Measurements from ENCODE around the gene INIP.

Gene INIP

DNA sequence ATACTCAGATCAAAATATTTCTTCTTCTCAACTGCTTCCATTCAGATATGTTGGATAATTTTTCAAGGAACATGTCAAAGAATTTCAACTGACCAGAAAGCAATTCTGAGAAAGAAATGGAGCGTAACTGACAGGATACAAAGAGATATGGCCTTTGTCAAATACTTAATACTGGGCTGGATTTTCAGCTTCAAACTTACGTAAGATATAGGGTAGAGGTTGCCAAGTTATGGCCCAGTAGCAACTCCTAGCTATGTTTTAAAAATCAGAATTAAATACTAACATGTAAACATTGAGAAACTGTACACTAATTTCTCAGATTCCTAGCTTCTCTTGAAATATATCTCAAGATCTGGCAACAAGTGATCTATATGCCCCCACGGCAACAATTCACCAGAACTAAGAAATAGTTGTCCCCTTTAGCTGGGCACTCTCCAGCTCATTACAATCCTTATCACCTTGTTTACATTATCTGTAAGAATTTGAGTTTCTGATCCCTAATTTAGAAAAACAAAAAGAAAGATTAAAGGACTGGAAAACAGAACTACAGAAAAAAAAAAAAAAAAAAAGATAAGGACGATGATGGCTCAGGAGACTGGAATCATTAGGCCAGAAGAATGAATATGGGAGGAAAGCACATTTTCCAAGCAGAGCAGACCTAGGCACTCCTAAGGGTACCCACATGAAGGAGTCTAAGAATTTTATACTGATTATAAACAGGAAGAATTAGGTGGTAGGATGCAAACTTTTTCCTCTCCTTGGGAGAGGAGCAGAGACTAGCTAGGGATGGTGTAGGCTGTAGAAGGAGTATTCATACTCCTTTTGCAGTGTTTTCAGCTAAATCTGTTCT lies 23.0 kb downstream of the INIP start:
- H4K12ac ChIP-seq (ENCODE audit: low read depth, low read length) = no peak overlapping the region
- H3K27me3 ChIP-seq (ENCODE audit: insufficient read depth, low read length) = no peaks in the 10 kb centered on the region
- H3K23ac ChIP-seq (ENCODE audit: low read length) = no peak overlapping the region
- H2AFZ ChIP-seq (ENCODE audit: insufficient read depth, low read length, poor library complexity) = no peak overlapping the region
- H4K91ac ChIP-seq (ENCODE audit: low read depth, low read length) = no peak overlapping the region
- no peaks in the 10 kb centered on the region for H3K79me1 ChIP-seq (ENCODE audit: low read length)
- no peak overlapping the region for H3K18ac ChIP-seq (ENCODE audit: low read length)
- H3K36me3 ChIP-seq (ENCODE audit: control insufficient read depth in 1 of 2, insufficient read depth in 2 of 2, low read length in 2 of 2) = peaks cover 2% of the 10 kb centered on the region in 2 experiments
- no peak overlapping the region for H2BK5ac ChIP-seq (ENCODE audit: low read depth, low read length, poor library complexity)
- H3K4me1 ChIP-seq (ENCODE audit: control insufficient read depth in 1 of 2, insufficient read depth in 2 of 2, low read length in 2 of 2) = no peaks in the 10 kb centered on the region
- DNase-seq = peak; percentile 52 to 71
- H3K27ac ChIP-seq (ENCODE audit: low read depth, low read length) = no peak overlapping the region
- no CpG with 5 or more reads among the region's 4 CpGs for WGBS (ENCODE audit: extremely low coverage, insufficient coverage, insufficient read length)
- H3K9me3 ChIP-seq (ENCODE audit: insufficient read depth, low read depth, low read length) = no peaks in the 10 kb centered on the region
- no peak overlapping the region for H2BK120ac ChIP-seq (ENCODE audit: insufficient read depth, low read length, poor library complexity)
- no peak overlapping the region for H3K4ac ChIP-seq (ENCODE audit: low read depth, low read length)
- no peak overlapping the region for H3K9ac ChIP-seq (ENCODE audit: low read length)
- no peak overlapping the region for H3K4me2 ChIP-seq (ENCODE audit: low read length)
- H2BK12ac ChIP-seq (ENCODE audit: low read length) = no peak overlapping the region
- H3K79me2 ChIP-seq (ENCODE audit: control insufficient read depth, insufficient read depth, low read length, poor library complexity) = no peaks in the 10 kb centered on the region
- H3K14ac ChIP-seq (ENCODE audit: low read length) = no peak overlapping the region
- no peak overlapping the region for H2AK5ac ChIP-seq (ENCODE audit: low read length)
- no peak overlapping the region for H4K8ac ChIP-seq (ENCODE audit: low read depth, low read length)
- H3K4me3 ChIP-seq (ENCODE audit: low read depth, low read length) = no peak overlapping the region

DNA sequence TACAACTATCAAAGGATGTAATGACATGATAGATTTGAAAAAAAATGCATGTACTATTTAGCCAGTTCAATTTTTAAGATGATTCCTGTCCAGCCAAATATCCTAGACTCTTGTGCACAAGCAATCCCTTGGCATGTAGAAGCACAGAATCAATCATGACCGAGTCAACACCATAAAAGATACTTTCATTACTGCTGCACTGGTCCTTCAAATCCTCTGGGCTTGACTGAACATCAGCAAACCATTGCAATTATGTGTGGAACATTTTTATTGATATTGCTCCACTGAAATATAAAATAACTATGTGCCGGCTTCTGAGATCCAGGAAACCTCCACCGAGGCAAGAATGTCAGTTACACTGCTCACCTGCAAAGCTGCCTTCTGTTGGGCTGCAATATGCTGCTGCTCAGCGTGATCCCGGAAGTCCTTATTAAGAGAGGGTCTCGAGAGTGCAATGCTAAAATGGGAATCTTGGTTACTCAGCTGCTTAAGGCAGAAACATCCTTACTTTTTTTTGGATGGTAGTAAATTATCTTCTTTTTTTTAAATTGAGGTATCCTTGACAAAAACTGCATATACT lies 28.7 kb downstream of the INIP start:
- Histone ChIP-seq H3K4me3 (ENCODE audit: low read depth, low read length) (no peak overlapping the region), H3K79me1 (ENCODE audit: low read length) (no peaks in the 10 kb centered on the region), H3K9me3 (ENCODE audit: insufficient read depth, low read depth, low read length) (peaks cover 1% of the 10 kb centered on the region), H4K12ac (ENCODE audit: low read depth, low read length) (no peak overlapping the region), H2AK5ac (ENCODE audit: low read length) (no peak overlapping the region), H3K4me1 (ENCODE audit: control insufficient read depth in 1 of 2, insufficient read depth in 2 of 2, low read length in 2 of 2) (no peaks in the 10 kb centered on the region), H3K14ac (ENCODE audit: low read length) (no peak overlapping the region), H3K79me2 (ENCODE audit: control insufficient read depth, insufficient read depth, low read length, poor library complexity) (no peaks in the 10 kb centered on the region), H3K27ac (ENCODE audit: low read depth, low read length) (no peak overlapping the region), H3K4me2 (ENCODE audit: low read length) (no peak overlapping the region), H2AFZ (ENCODE audit: insufficient read depth, low read length, poor library complexity) (no peak overlapping the region), H2BK12ac (ENCODE audit: low read length) (no peak overlapping the region), H3K23ac (ENCODE audit: low read length) (no peak overlapping the region), H2BK5ac (ENCODE audit: low read depth, low read length, poor library complexity) (no peak overlapping the region), H3K27me3 (ENCODE audit: insufficient read depth, low read length) (no peaks in the 10 kb centered on the region), H2BK120ac (ENCODE audit: insufficient read depth, low read length, poor library complexity) (no peak overlapping the region), H3K36me3 (ENCODE audit: control insufficient read depth in 1 of 2, insufficient read depth in 2 of 2, low read length in 2 of 2) (peaks cover 7 to 9% of the 10 kb centered on the region in 2 experiments), H4K91ac (ENCODE audit: low read depth, low read length) (no peak overlapping the region), H3K9ac (ENCODE audit: low read length) (no peak overlapping the region), H3K18ac (ENCODE audit: low read length) (no peak overlapping the region), H4K8ac (ENCODE audit: low read depth, low read length) (no peak overlapping the region), H3K4ac (ENCODE audit: low read depth, low read length) (no peak overlapping the region)
- no CpG with 5 or more reads among the region's 6 CpGs for WGBS (ENCODE audit: extremely low coverage, insufficient coverage, insufficient read length)
- no peak for DNase-seq

- H4K12ac ChIP-seq (ENCODE audit: low read depth, low read length) = no peak overlapping the region
- H3K79me1 ChIP-seq (ENCODE audit: low read length) = no peaks in the 10 kb centered on the region
- WGBS (ENCODE audit: extremely low coverage, insufficient coverage, insufficient read length) = no CpG with 5 or more reads among the region's 6 CpGs
- no peak overlapping the region for H3K4me3 ChIP-seq (ENCODE audit: low read depth, low read length)
- H2BK5ac ChIP-seq (ENCODE audit: low read depth, low read length, poor library complexity) = no peak overlapping the region
- no peak overlapping the region for H2BK12ac ChIP-seq (ENCODE audit: low read length)
- peak overlapping the region; percentile 55 for H3K23ac ChIP-seq (ENCODE audit: low read length)
- peaks cover 0 to 8% of the 10 kb centered on the region in 2 experiments for H3K4me1 ChIP-seq (ENCODE audit: control insufficient read depth in 1 of 2, insufficient read depth in 2 of 2, low read length in 2 of 2)
- no peak for DNase-seq
- no peak overlapping the region for H3K4ac ChIP-seq (ENCODE audit: low read depth, low read length)
- no peak overlapping the region for H2BK120ac ChIP-seq (ENCODE audit: insufficient read depth, low read length, poor library complexity)
- no peak overlapping the region for H3K18ac ChIP-seq (ENCODE audit: low read length)
- H3K9me3 ChIP-seq (ENCODE audit: insufficient read depth, low read depth, low read length) = peaks cover 4% of the 10 kb centered on the region
- no peak overlapping the region for H3K14ac ChIP-seq (ENCODE audit: low read length)
- no peak overlapping the region for H2AFZ ChIP-seq (ENCODE audit: insufficient read depth, low read length, poor library complexity)
- H4K8ac ChIP-seq (ENCODE audit: low read depth, low read length) = no peak overlapping the region
- no peak overlapping the region for H3K4me2 ChIP-seq (ENCODE audit: low read length)
- no peaks in the 10 kb centered on the region for H3K79me2 ChIP-seq (ENCODE audit: control insufficient read depth, insufficient read depth, low read length, poor library complexity)
- no peak overlapping the region for H4K91ac ChIP-seq (ENCODE audit: low read depth, low read length)
- no peaks in the 10 kb centered on the region for H3K27me3 ChIP-seq (ENCODE audit: insufficient read depth, low read length)
- peaks cover 3% of the 10 kb centered on the region in 2 experiments for H3K36me3 ChIP-seq (ENCODE audit: control insufficient read depth in 1 of 2, insufficient read depth in 2 of 2, low read length in 2 of 2)
- no peak overlapping the region for H2AK5ac ChIP-seq (ENCODE audit: low read length)
- H3K9ac ChIP-seq (ENCODE audit: low read length) = no peak overlapping the region
- H3K27ac ChIP-seq (ENCODE audit: low read depth, low read length) = no peak overlapping the region
These were observed 37.0 kb downstream of the INIP start for GRCh38 chr9:112680731-112681402.

GRCh38 chr9:112677040-112677439 lies 40.9 kb downstream of the INIP start:
- Histone ChIP-seq H3K14ac (ENCODE audit: low read length) (no peak overlapping the region), H3K36me3 (ENCODE audit: control insufficient read depth in 1 of 2, insufficient read depth in 2 of 2, low read length in 2 of 2) (no peaks in the 10 kb centered on the region), H3K4ac (ENCODE audit: low read depth, low read length) (no peak overlapping the region), H3K79me2 (ENCODE audit: control insufficient read depth, insufficient read depth, low read length, poor library complexity) (no peaks in the 10 kb centered on the region), H4K12ac (ENCODE audit: low read depth, low read length) (no peak overlapping the region), H4K91ac (ENCODE audit: low read depth, low read length) (no peak overlapping the region), H3K18ac (ENCODE audit: low read length) (no peak overlapping the region), H3K4me3 (ENCODE audit: low read depth, low read length) (no peak overlapping the region), H3K27me3 (ENCODE audit: insufficient read depth, low read length) (no peaks in the 10 kb centered on the region), H3K9ac (ENCODE audit: low read length) (no peak overlapping the region), H4K8ac (ENCODE audit: low read depth, low read length) (no peak overlapping the region), H3K4me2 (ENCODE audit: low read length) (no peak overlapping the region), H2BK120ac (ENCODE audit: insufficient read depth, low read length, poor library complexity) (no peak overlapping the region), H3K27ac (ENCODE audit: low read depth, low read length) (no peak overlapping the region), H3K9me3 (ENCODE audit: insufficient read depth, low read depth, low read length) (no peaks in the 10 kb centered on the region), H2AFZ (ENCODE audit: insufficient read depth, low read length, poor library complexity) (no peak overlapping the region), H2AK5ac (ENCODE audit: low read length) (no peak overlapping the region), H3K23ac (ENCODE audit: low read length) (no peak overlapping the region), H3K4me1 (ENCODE audit: control insufficient read depth in 1 of 2, insufficient read depth in 2 of 2, low read length in 2 of 2) (peaks cover 0 to 8% of the 10 kb centered on the region in 2 experiments), H3K79me1 (ENCODE audit: low read length) (no peaks in the 10 kb centered on the region), H2BK12ac (ENCODE audit: low read length) (no peak overlapping the region), H2BK5ac (ENCODE audit: low read depth, low read length, poor library complexity) (no peak overlapping the region)
- DNase-seq = no peak
